CD4-positive, alpha-beta memory T cell (primary cell): ENCODE results near the gene GABRB3. TPM values are rescaled to one million over a fixed set of nuclear protein-coding genes. Genes with fewer than 3 reads are reported as not detected.
A peak's percentile ranks its signal among the peaks of the same experiment; 100 is the strongest.
"Not testable (repeated sequence)": the region's sequence is repeated elsewhere in the genome, so short reads cannot be mapped to it uniquely, and the experiment has no call there.

Experiments
- CTCF ChIA-PET: fragments of 350-600 bp; sonication (Branson Sonifier 250); formaldehyde crosslinking; loops from one replicate; lab custom pipeline; 2021; ENCODE audit warnings: inconsistent platforms; ENCODE audit not compliant: partially characterized antibody; lab: Charles Lee
- POLR2A ChIA-PET: fragments of 350-600 bp; sonication (Branson Sonifier 250); formaldehyde crosslinking; loops from one replicate; lab custom pipeline; 2021; ENCODE audit not compliant: partially characterized antibody; lab: Charles Lee
- DNase-seq, 5 donors: peaks; one replicate each; pipeline versions ENCODE4 v3.0.0 to v3.0.0-alpha.2; 2020 to 2022; ENCODE audit warnings: mixed read lengths in 1 of 5
- H3K27ac ChIP-seq: one replicate; pipeline ENCODE4 v1.7.0; 2013; ENCODE audit warnings: low read depth, low read length
- H3K27me3 ChIP-seq: 2 replicates; pipeline ENCODE4 v1.7.0; 2013; ENCODE audit warnings: mild to moderate bottlenecking, low read length, moderate library complexity; ENCODE audit not compliant: insufficient read depth
- H3K36me3 ChIP-seq: 2 replicates; pipeline ENCODE4 v1.7.0; 2013; ENCODE audit warnings: mild to moderate bottlenecking, low read length, moderate library complexity; ENCODE audit not compliant: insufficient read depth
- H3K4me1 ChIP-seq: 2 replicates; pipeline ENCODE4 v1.7.0; 2013; ENCODE audit warnings: mild to moderate bottlenecking, low read length, moderate library complexity; ENCODE audit not compliant: insufficient read depth
- H3K4me3 ChIP-seq, 2 donors: one replicate each; pipeline ENCODE4 v1.7.0; 2013; ENCODE audit warnings: low read length in 2 of 2, mild to moderate bottlenecking in 1 of 2
- H3K9me3 ChIP-seq, 2 donors: one replicate each; pipeline ENCODE4 v1.7.0; 2013; ENCODE audit warnings: low read length in 2 of 2, control low read depth in 1 of 2; ENCODE audit not compliant: control insufficient read depth in 1 of 2
- H3K27ac Mint-ChIP-seq, 7 donors: one replicate each; pipeline ENCODE4 v1.8.0; 2020 to 2021; ENCODE audit warnings: mixed read lengths in 7 of 7, mild to moderate bottlenecking in 6 of 7, inconsistent platforms in 3 of 7, moderate library complexity in 3 of 7
- H3K27me3 Mint-ChIP-seq, 2 donors: one replicate each; pipeline ENCODE4 v1.8.0; 2020 to 2021; ENCODE audit warnings: mixed read lengths in 2 of 2
- H3K36me3 Mint-ChIP-seq, 2 donors: one replicate each; pipeline ENCODE4 v1.8.0; 2020 to 2021; ENCODE audit warnings: mixed read lengths in 2 of 2, inconsistent platforms in 1 of 2, mild to moderate bottlenecking in 1 of 2
- H3K4me1 Mint-ChIP-seq, 4 donors: one replicate each; pipeline ENCODE4 v1.8.0; 2020 to 2021; ENCODE audit warnings: mixed read lengths in 4 of 4, mild to moderate bottlenecking in 1 of 4
- H3K4me3 Mint-ChIP-seq, 8 donors: one replicate each; pipeline ENCODE4 v1.8.0; 2020 to 2021; ENCODE audit warnings: mixed read lengths in 8 of 8, mild to moderate bottlenecking in 7 of 8, moderate library complexity in 6 of 8, inconsistent platforms in 3 of 8
- H3K9me3 Mint-ChIP-seq, 8 donors: one replicate each; pipeline ENCODE4 v1.8.0; 2020 to 2021; ENCODE audit warnings: mixed read lengths in 8 of 8, mild to moderate bottlenecking in 5 of 8, inconsistent platforms in 3 of 8, moderate library complexity in 1 of 8
- intact Hi-C: fragments of 100-400 bp; cut with micrococcal nuclease; formaldehyde crosslinking; loops from one replicate; pipeline ENCODE4 v1.15.1; 2023
- polyA plus RNA-seq, 2 donors: library from polyadenylated mRNA; unstranded; fragments of 300-500 nt; fragmentation: Illumina TruSeq; gene quantifications; one replicate each; pipeline ENCODE4 v1.2.3, GENCODE V29; 2021
- total RNA-seq, 2 experiments: library from RNA; stranded (reverse); gene quantifications; one replicate each; pipeline ENCODE4 v1.2.3, GENCODE V29; 2021

GABRB3 gene
- total and polyA plus RNA-seq, 4 experiments from 2014 or later, result 0.06 to 0.08 TPM; not detected in 2

GRCh38 chr15:26720546-26720945, 52.3 kb downstream of the GABRB3 start:
- POLR2A ChIA-PET, result no interaction called here
- no peaks in the 10 kb centered on the region for H3K27me3 Mint-ChIP-seq
- no peak overlapping the region for H3K27ac Mint-ChIP-seq
- no peaks in the 10 kb centered on the region for H3K4me1 ChIP-seq
- H3K4me3 ChIP-seq, result no peak overlapping the region
- H3K36me3 ChIP-seq, result no peaks in the 10 kb centered on the region
- intact Hi-C loops, result no loop called here
- H3K27me3 ChIP-seq, result no peaks in the 10 kb centered on the region
- DNase-seq, result no peak
- H3K36me3 Mint-ChIP-seq, result no peaks in the 10 kb centered on the region
- no peak overlapping the region for H3K27ac ChIP-seq
- H3K4me3 Mint-ChIP-seq, result no peak overlapping the region
- peaks cover 0 to 19% (median 12%) of the 10 kb centered on the region in 8 donors for H3K9me3 Mint-ChIP-seq
- CTCF ChIA-PET, result no interaction called here
- H3K4me1 Mint-ChIP-seq, result no peaks in the 10 kb centered on the region
- H3K9me3 ChIP-seq, result no peaks in the 10 kb centered on the region

DNA sequence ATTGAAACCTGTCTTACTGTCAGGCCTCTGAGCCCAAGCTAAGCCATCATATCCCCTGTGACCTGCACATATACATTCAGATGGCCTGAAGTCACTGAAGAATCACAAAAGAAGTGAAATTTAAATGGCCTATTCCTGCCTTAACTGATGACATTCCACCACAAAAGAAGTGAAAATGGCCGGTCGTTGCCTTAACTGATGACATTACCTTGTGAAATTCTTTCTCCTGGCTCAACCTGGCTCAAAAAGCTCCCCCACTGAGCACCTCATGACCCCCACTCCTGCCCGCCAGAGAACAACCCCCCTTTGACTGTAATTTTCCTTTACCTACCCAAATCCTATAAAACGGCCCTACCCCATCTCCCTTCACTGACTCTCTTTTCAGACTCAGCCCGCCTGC, 53.0 kb downstream of the GABRB3 start:
- H3K27me3 ChIP-seq, H3K27ac ChIP-seq, H3K36me3 Mint-ChIP-seq, H3K4me1 Mint-ChIP-seq, H3K27me3 Mint-ChIP-seq, H3K36me3 ChIP-seq, H3K9me3 ChIP-seq, DNase-seq, H3K4me3 ChIP-seq, POLR2A ChIA-PET, H3K4me1 ChIP-seq, intact Hi-C loops, H3K27ac Mint-ChIP-seq, CTCF ChIA-PET, H3K4me3 Mint-ChIP-seq: not testable (repeated sequence)
- H3K9me3 Mint-ChIP-seq, result peaks cover 0 to 19% (median 12%) of the 10 kb centered on the region in 8 donors

- H3K4me3 ChIP-seq, result no peak overlapping the region
- H3K27ac ChIP-seq, result no peak overlapping the region
- no peaks in the 10 kb centered on the region for H3K27me3 ChIP-seq
- no peaks in the 10 kb centered on the region for H3K4me1 Mint-ChIP-seq
- H3K27me3 Mint-ChIP-seq, result peaks cover 0 to 1% of the 10 kb centered on the region in 2 donors
- no peak overlapping the region for H3K27ac Mint-ChIP-seq
- no peak overlapping the region for H3K4me3 Mint-ChIP-seq
- no peaks in the 10 kb centered on the region for H3K9me3 ChIP-seq
- no peak for DNase-seq
- intact Hi-C loops, result no loop called here
- H3K36me3 Mint-ChIP-seq, result no peaks in the 10 kb centered on the region
- POLR2A ChIA-PET, result no interaction called here
- H3K4me1 ChIP-seq, result no peaks in the 10 kb centered on the region
- H3K9me3 Mint-ChIP-seq, result peaks cover 2 to 36% (median 18%) of the 10 kb centered on the region in 8 donors
- H3K36me3 ChIP-seq, result no peaks in the 10 kb centered on the region
- CTCF ChIA-PET, result no interaction called here
These were observed 56.8 kb downstream of the GABRB3 start for GRCh38 chr15:26716069-26716468.

DNA sequence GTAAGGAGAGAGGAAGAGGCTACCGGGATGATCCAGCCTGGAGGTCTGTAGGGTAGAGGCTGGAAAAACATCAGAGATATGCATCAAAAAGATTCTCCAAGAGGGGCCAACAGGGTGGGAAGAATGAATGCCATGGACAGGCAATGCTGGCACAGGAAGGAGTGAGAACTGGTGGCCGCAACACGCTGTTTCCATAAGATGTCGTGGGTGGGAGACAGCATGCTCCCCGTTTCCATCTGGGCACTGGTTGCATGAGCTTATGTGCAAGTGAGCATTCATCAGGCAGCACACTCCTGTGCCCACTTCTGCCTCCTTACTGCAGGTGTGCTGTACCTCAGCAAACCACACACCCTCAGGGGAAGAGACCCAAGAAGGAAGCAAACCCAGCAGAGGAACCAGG, 59.4 kb downstream of the GABRB3 start:
- Mint-ChIP-seq H3K4me3 (no peak overlapping the region), H3K4me1 (no peaks in the 10 kb centered on the region), H3K27me3 (peaks cover 0 to 1% of the 10 kb centered on the region in 2 donors), H3K9me3 (peaks cover 4 to 41% (median 18%) of the 10 kb centered on the region in 8 donors), H3K36me3 (no peaks in the 10 kb centered on the region), H3K27ac (peak overlapping the region in 1 of 7 donors; percentile 21)
- H3K9me3 ChIP-seq, result no peaks in the 10 kb centered on the region
- ChIA-PET POLR2A (no interaction called here), CTCF (no interaction called here)
- no peak overlapping the region for H3K4me3 ChIP-seq
- no peaks in the 10 kb centered on the region for H3K27me3 ChIP-seq
- H3K36me3 ChIP-seq, result no peaks in the 10 kb centered on the region
- no peak overlapping the region for H3K27ac ChIP-seq
- no peaks in the 10 kb centered on the region for H3K4me1 ChIP-seq
- intact Hi-C loops, result no loop called here
- DNase-seq, result no peak

DNA sequence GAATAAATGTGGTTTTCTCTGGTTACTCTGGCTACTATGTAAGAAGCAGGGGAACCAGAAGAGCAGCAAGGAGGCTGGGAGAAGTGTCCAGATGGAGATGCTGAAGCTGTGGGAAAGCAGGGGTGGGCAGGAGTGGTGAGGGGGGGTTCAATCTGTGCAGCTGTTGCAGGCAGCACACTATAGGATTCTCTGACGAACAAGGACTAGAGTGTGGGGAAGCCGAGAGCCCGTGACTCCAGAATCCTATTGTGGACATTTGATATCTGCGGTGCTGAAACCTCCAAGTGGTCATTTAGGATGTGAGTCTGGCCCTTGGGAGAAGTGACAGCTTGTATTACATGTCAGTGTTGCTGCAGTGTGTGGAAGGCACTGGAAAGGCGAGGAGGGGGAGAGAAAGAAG, 60.5 kb downstream of the GABRB3 start:
- H3K27ac ChIP-seq, result no peak overlapping the region
- POLR2A ChIA-PET, result no interaction called here
- H3K36me3 ChIP-seq, result no peaks in the 10 kb centered on the region
- H3K4me3 ChIP-seq, result no peak overlapping the region
- H3K4me3 Mint-ChIP-seq, result no peak overlapping the region
- DNase-seq, result no peak
- peaks cover 6 to 38% (median 18%) of the 10 kb centered on the region in 8 donors for H3K9me3 Mint-ChIP-seq
- H3K27me3 Mint-ChIP-seq, result peaks cover 0 to 1% of the 10 kb centered on the region in 2 donors
- H3K27me3 ChIP-seq, result no peaks in the 10 kb centered on the region
- CTCF ChIA-PET, result no interaction called here
- no peaks in the 10 kb centered on the region for H3K4me1 ChIP-seq
- no peaks in the 10 kb centered on the region for H3K4me1 Mint-ChIP-seq
- no peaks in the 10 kb centered on the region for H3K9me3 ChIP-seq
- H3K36me3 Mint-ChIP-seq, result no peaks in the 10 kb centered on the region
- H3K27ac Mint-ChIP-seq, result no peak overlapping the region
- intact Hi-C loops, result no loop called here

- Mint-ChIP-seq H3K27me3 (peaks cover 0 to 1% of the 10 kb centered on the region in 2 donors), H3K27ac (no peak overlapping the region), H3K36me3 (no peaks in the 10 kb centered on the region), H3K4me3 (no peak overlapping the region), H3K4me1 (no peaks in the 10 kb centered on the region), H3K9me3 (peaks cover 4 to 31% (median 15%) of the 10 kb centered on the region in 8 donors)
- POLR2A ChIA-PET, result no interaction called here
- Histone ChIP-seq H3K4me1 (no peaks in the 10 kb centered on the region), H3K27me3 (no peaks in the 10 kb centered on the region), H3K27ac (no peak overlapping the region), H3K36me3 (no peaks in the 10 kb centered on the region), H3K4me3 (no peak overlapping the region), H3K9me3 (no peaks in the 10 kb centered on the region)
- CTCF ChIA-PET, result no interaction called here
- intact Hi-C loops, result no loop called here
- no peak for DNase-seq
These were observed 61.4 kb downstream of the GABRB3 start for GRCh38 chr15:26711445-26711844.

DNA sequence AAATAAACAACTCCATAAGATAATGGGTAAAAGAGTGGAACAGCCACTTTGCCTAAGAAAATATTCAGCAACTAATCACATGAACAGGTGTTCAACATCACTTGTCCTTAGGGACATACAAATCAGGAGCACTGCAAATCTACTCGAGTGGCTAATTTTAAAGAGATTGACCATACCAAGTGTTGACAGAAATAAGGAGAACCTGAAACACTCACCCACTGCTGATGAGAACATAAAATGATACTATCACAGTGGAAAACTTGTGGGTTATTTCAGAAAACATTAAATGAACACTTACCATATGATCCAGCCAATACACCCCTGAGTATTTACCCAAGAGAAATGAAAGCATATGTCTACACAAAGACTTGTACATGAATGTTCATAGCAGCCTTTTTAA, 70.5 kb downstream of the GABRB3 start:
- Histone ChIP-seq H3K4me1 (no peaks in the 10 kb centered on the region), H3K36me3 (no peaks in the 10 kb centered on the region), H3K9me3 (no peaks in the 10 kb centered on the region), H3K4me3 (no peak overlapping the region), H3K27ac (no peak overlapping the region), H3K27me3 (no peaks in the 10 kb centered on the region)
- H3K27me3 Mint-ChIP-seq, result no peaks in the 10 kb centered on the region
- CTCF ChIA-PET, result no interaction called here
- H3K27ac Mint-ChIP-seq, result no peak overlapping the region
- POLR2A ChIA-PET, result no interaction called here
- H3K36me3 Mint-ChIP-seq, result no peaks in the 10 kb centered on the region
- H3K9me3 Mint-ChIP-seq, result peaks cover 0 to 45% (median 10%) of the 10 kb centered on the region in 8 donors
- no peak for DNase-seq
- no peaks in the 10 kb centered on the region for H3K4me1 Mint-ChIP-seq
- H3K4me3 Mint-ChIP-seq, result no peak overlapping the region
- intact Hi-C loops, result no loop called here

GRCh38 chr15:26698555-26698954, 74.3 kb downstream of the GABRB3 start:
- H3K27ac Mint-ChIP-seq, result no peak overlapping the region
- Histone ChIP-seq H3K9me3 (no peaks in the 10 kb centered on the region), H3K27ac (no peak overlapping the region), H3K4me3 (no peak overlapping the region), H3K27me3 (no peaks in the 10 kb centered on the region), H3K36me3 (no peaks in the 10 kb centered on the region), H3K4me1 (no peaks in the 10 kb centered on the region)
- POLR2A ChIA-PET, result no interaction called here
- no peak for DNase-seq
- H3K4me1 Mint-ChIP-seq, result no peaks in the 10 kb centered on the region
- no peak overlapping the region for H3K4me3 Mint-ChIP-seq
- CTCF ChIA-PET, result no interaction called here
- no peaks in the 10 kb centered on the region for H3K36me3 Mint-ChIP-seq
- intact Hi-C loops, result no loop called here
- H3K9me3 Mint-ChIP-seq, result peaks cover 0 to 42% (median 11%) of the 10 kb centered on the region in 8 donors
- H3K27me3 Mint-ChIP-seq, result no peaks in the 10 kb centered on the region
